Stimulated activated CD8-positive, alpha-beta memory T cell treated with anti-CD3 and anti-CD28 coated beads, Interleukin-12 subunit alpha, Interleukin-12 subunit beta, amount 100 ng/mL, for 24 hours (primary cell): ENCODE measurements around the gene ZNF804A.

Source experiments
- DNase-seq: peaks from one replicate; pipeline ENCODE4 v3.0.0-alpha.2; 2020; ENCODE audit errors: extremely low read depth

Gene ZNF804A

DNA sequence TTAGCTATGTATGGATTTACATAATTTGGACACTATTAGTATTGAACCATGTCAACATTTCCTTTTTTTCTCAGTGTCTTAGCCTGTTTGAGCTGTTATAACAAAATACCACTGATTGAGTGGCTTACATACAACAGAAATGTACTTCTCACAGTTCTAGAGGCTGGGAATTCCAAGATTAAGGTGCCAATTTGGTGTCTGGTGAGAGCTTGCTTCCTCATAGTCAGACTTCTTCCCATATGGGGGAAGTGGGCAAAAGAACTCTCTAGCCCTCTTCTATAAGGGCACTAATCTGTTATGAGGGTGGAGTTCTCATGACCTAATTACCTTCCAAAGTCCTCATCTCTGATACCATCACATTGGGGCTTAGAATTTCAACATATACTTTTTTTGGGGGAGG, 12.6 kb downstream of the ZNF804A start:
- DNase-seq = no peak

DNA sequence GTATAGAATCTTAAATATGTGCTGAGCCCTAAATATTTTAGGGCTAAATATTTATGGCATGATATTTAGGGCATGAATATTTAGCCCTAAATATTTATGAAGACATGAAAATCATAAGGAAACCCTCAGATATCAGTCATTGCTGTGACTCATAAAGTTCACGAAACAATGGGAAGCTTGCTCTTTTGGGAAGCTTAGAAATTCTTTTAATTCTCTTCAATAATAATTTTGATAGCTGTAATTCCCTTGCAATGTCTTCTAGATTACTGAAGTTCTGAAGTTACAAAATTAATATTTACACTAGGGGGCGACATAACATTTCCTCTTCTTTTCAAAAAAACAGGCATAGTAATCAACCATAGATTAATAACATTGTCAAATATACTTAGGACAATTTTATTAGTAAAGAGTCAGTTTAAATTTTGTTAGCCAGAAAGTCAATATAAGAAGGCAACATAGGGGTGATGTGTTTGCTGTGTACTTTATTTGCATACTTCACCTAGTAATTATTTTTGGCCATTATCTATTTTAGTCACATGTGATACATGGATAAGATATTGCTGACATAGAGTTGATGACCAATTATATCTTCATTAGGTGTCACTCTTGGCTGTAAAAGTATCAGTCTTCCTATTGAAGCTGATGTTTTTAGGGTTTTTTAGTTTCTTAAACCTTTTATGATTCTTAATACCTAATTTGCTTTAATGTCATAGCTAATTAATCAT, 13.2 kb downstream of the ZNF804A start:
- no peak for DNase-seq

DNA sequence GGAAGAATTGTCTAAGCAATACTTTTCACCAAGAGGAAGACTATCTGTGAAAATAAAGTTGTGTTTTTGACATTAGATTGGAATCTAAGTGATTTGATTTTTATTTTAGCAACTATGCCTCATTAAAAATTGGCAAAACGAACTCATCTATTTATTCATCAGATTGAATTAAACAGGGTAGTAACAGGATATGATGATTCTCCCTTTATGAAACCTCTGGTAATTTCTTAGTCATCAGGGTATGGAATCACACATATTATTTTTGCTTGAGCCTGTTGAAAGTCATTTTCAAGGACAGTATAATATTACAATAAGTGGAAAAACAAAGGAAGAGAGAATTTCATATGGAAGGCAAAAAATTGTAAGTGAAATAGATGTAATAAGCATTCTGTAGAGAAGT, 22.0 kb downstream of the ZNF804A start:
- no peak for DNase-seq

DNA sequence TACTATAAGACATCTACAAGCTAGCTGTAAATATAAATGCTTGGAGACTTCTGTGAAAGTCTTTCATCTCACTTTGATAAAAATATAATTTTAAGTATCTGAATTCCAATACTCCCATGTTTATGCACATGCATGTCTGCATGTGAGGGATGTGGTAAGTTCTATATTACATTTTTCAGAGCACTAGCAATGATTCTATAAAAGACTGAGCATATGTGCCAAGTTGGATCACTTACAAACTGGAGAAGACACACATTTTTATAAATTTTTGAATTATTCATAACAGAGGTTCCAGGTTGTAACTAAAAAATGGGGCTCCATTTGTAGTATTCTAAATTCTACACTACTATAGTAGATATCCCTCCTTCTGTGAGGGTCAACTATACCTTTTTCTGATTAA, 26.0 kb downstream of the ZNF804A start:
- DNase-seq = no peak

DNA sequence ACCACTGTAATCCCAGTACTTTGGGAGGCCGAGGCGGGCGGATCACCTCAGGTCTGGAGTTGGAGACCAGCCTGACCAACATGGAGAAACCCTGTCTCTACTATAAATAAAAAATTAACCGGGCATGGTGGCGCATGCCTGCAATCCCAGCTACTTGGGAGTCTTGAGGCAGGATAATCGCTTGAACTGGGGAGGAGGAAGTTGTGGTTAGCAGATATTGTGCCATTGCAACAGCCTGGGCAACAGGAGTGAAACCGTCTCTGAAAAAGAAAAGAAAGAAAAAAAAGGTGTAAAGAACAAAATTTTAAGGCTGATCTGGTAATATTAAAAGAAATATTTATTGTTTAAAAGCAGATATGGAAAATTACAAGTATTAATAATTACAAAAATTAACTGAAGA, 29.7 kb downstream of the ZNF804A start:
- no peak for DNase-seq

DNA sequence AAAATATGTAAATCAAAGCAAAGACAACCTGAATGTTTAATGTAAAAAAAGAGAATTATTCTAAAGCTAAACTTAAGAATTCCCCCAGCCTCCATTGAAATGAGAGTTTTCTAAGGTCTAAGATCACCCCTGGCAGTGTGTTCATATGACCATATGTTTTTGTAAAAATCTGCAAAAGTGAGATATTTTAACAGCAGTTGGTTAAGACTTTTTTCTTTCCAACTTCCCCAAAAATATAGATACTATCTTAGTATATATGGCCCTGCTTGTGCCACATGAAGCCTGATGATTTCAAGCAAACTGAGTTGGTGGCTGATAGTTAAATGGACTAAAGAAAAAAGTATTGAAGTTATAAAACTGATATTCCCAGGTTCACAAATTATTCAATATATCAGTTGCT, 35.4 kb downstream of the ZNF804A start:
- DNase-seq = no peak

DNA sequence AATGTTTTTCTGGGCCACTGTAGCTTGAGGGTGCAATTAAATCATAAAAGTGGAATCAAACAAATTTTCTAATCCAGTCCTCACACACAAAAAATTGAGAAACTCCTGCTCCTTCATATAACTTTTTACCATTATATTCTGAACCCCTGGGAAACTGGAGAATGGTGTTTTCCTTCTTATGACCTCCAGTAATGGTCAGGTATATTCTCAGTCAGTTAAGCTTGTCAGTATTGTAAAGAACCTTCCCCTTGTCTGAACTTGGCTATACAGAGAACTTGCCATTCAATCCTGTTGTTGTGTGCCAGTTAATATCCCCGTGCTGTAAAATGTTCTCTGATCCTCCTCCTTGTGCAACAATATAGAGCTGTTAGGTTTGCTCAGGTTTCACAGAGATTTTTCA, 39.5 kb downstream of the ZNF804A start:
- no peak for DNase-seq

DNA sequence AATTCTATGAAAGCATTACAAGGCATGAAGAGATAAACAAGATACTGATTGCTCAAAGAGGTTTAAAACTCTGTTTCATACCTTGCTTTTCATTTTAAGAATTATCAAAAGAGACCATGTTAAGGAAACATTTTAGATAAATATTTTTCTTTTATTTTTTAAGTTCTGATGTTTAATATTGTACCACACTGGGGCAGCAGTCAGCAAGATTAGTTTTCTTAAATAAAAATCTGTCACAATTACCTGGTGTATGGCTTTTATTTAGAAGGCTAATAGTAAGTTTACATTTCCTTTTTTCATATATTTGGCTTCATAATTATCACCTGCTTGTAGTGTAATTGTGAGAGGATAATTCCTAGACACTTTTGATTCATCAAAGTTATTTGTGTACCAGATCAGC, 46.4 kb downstream of the ZNF804A start:
- no peak for DNase-seq

DNA sequence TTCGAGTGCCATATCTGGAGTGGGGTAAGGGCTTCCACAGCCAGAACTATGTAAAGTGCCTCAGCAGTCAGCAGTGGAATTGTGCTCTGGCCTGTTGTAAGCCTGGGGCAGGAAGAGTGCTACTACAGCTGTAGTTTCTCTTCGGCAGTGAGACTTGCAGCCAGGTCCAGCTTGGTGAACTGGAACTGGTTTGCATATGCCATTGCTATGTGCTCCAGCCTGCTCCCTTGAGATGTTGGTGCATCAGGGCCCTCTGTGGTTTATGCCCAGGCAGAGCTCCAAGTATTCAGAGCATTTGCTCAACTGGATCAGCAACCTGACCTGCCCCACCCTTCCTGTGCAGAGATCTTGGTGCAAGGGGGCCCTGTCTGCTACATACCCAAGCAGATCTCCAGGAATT, 47.8 kb downstream of the ZNF804A start:
- DNase-seq = no peak

DNA sequence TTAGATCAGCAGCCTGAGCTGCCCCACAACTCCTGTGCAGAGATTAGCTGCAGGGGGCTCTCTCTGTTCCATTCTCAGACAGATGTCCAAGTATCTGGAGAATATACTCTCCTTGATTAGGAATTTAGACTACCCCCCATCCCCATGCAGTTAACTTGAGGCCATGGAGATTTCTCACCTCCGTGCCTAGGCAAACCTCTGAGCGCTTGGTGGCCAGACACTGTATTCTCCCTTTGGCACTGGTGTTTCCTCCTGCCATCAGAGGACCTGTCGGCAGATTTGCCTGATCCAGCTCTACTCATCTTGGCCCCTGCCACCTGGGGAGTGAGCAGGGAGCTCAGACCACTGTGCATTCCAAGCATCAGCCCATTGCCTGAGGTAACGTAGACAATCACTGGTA, 48.3 kb downstream of the ZNF804A start:
- DNase-seq = no peak

DNA sequence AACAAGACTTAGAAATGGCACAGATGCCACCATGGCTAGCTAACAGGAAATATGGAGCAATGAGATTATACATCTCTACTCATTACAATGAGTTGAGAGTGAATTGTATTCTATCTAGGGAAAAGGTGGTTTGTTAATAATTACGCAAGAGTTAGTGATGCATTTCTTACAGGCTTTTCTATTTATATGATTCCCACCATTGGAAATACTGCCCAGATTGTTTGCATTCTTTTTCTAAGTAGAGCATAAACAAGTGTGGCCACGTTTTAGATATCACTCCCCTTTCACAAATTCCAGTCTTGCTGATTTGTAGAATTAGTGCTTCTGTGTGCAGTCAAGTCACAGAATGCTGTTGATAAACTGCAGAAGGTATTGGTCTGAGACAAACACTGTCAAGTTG, 56.6 kb downstream of the ZNF804A start:
- DNase-seq = no peak

DNA sequence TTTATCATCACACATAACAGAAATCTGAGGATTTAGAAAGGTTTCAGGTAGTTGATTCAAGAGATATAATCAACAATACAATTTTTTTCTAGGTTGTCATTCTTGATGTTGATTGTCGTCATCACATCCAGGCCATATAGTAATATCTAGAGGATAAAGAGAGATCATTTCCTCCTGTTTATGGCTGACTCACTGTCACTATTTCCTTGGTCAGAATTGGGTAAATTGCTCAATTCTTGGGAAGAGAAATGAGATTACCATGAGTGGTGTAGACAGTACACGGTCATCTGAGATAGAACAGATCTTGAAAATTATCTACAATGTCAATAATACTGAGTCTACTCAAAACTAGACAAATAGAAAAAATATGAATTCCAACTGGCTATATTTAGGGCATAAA, 78.8 kb downstream of the ZNF804A start:
- no peak for DNase-seq

DNA sequence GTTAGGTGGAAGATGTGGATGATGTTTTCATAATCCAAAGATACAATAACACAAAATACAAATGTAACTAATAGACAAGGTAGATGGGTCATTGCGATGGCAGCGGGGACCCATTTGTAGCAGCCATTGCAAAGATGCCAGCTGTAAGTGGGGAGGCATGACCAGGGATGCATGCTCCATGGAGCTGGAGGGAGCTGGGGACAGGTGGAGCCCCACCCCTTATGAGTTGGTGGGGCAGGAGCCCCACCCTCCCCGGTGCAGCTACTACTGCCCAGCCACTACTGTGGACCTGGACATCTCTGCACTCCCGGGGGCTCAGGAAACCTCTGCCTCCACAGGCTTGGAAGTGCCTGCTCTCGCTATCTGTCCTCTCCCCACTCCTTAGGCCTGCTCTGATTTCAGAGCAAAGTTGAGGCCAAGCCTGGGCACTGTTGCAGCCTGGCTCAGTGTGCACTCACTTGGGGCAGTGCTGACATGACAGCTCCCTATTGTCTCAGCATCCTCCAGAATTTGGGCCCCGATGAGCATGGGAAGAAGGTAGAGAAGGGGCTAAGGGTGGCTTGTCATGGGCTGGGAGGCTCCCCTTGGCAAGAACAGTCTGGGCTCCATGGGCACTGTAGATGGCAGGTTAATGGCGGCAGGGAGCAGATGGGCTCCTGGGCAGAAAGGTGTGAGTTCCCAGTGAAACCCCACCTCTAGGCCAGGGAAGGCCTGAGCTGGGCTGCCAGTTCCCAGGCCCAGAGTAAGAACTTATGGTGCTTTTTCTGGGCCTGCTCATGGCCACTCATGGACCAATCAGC, 81.1 kb downstream of the ZNF804A start:
- no peak for DNase-seq

DNA sequence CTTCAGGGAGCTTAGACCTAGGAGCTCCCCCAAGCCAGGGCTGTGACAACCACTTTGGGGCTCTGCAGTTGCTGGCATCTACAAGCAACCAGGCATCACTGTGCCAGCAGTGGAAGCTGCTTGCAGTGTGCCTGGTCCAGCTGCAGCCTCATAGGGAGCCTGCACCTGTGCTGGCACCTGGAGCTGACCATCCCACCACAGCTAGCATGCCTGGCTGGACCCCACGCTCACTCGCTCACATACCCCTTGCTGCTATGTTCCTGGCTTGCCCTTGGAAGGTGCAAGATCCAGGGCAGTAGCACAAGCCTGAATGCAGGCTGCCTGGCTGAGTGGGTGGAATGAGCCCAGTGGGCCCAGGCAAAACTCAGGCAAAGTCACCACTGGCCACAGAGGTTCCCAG, 82.5 kb downstream of the ZNF804A start:
- no peak for DNase-seq

DNA sequence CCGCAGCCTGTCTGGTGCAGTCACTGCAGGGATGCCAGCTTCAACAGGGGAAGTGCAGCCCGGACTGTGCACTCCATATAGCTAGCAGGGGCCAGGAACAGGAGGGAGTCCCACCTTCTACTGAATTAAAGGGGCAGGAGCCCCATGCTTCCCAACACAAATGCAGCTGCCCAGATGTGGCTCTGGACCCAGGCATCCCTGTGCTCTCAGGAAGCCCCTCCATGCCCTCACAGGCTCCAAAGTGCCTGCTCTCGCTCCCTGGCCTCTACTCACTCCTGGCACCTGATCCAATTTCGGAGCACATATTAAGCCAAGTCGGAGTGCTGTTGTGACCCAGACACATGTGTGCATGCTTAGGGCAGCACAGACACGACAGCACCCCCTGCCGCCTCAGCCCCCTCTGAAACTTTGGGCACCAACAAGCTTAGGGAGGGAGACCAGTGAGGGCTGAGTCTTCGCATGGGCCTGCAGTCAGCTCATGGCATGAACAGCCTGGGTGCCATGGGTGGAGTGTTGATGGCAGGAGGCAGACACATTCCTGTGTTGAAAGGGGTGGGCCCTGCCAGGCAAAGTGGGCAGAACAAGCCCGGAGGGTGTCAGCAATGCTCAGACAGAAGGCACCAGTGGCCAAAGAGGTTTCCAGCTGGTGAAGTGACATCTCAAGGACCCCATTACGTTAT, 83.5 kb downstream of the ZNF804A start:
- no peak for DNase-seq

DNA sequence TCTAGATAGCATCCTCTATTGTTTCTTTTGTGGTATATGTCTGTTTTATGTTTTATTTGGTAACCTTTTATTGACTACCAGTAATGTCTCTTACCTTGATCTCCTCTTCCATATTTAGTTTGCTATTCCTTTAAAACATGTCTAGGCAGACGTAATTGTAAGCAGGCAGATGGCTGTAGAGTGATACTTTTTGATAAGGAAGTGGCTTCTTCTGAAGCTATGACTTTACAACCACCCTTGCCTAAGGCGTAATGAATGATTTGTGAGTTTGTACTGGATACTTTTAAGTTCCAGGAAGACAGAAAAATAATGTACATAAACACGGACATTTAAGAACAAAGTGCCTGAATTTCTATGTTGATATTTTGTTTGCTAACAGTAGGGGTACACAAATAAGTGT, 85.6 kb downstream of the ZNF804A start:
- no peak for DNase-seq

DNA sequence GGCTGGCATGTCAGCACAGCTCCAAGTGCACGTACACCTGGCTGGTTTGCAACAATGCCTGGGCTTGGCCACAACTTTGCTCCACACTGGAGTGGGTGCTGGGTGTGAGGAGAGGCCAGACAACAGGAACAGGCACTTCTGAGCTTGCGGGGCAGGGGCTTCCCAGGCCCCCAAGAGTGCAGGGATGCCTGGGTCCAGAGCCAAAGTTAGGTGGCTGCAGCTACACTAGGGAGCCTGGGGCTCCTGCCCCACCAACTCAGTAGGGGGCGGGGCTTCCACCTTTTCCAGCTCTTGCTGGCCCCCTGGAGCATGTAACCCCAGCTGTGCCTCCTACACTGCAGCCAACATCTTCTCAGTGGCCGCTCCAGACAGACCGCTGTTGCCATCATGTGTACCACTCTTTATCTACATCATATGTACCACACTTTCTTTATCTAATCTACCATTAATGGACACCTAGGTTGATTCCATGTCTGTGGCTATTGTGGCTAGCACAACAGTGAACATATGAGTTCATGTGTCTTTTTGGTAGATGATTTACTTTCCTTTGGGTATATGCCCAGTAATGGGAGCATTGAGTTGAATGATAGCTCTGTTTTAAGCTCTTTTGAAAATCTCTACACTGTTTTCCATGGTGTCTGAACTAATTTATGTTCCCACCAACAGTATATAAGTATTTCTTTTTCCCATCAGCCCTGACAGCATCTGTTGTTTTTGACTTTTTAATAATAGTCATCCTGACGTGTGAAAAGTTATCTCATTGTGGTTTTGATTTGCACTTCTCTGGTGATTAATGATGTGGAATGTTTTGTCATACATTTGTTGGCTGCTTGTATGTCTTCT, 87.9 kb downstream of the ZNF804A start:
- DNase-seq = no peak

DNA sequence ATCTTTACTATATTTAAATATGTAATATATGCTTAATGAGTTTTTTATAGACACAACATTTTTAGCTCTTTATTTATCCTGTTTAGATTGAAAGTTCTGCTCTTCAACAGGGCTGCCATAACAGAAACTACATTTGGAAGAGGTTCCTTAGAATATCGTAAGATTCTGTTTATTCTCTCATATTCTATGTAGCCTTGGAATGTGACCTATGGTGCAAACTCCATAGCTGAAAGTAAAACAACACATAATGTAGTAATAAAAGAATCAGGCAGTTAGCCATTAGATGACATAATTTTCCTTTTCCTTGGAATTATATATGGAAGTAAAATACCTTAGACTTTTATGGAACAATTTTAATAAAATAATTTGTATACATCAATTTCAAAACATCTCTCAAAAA, 91.3 kb downstream of the ZNF804A start:
- DNase-seq = no peak

DNA sequence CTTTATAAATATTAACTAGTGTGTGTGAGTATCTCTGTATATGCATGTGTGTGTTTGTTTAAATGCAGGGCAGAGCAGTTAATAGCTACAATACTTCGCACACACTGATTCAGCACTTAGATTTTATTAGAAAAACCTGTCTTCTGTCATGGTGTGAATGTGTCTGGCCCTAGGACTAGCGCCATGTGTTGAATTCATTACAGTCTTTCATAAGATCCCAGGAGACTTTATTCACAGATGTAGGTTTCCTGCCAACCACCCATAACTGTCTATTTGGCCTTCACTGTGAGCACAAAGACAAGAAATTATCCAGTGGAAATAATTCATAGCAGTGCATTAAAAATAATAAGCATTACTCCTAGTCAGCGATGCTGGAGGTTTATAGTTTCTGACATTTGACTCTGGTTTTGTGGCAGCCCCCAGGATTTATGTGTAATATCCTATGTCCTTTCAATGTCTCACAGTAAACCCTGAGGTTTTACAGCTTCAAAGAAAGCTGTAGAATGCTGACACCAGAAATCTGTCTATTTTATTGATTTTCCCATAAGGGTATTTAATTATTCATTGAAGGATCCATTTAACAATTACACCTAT, 93.9 kb downstream of the ZNF804A start:
- DNase-seq = no peak

DNA sequence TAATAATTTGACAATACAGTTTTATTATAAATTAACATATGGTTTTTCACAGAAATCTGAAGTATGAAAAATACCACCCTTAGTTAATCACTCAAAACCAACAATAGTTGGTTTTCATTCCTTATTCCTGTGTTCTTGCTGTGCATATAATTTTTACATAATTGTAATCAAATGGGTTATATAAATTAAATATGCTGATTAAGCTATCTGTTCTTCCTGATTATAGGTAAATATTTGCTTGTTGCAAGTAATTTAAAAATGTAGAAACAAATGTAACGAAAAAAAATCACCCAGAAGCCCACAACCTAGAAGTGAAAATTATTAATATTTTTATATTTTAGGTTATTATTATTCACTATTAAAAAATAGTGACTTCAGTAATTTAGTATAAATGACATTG, 98.3 kb downstream of the ZNF804A start:
- DNase-seq = no peak

DNA sequence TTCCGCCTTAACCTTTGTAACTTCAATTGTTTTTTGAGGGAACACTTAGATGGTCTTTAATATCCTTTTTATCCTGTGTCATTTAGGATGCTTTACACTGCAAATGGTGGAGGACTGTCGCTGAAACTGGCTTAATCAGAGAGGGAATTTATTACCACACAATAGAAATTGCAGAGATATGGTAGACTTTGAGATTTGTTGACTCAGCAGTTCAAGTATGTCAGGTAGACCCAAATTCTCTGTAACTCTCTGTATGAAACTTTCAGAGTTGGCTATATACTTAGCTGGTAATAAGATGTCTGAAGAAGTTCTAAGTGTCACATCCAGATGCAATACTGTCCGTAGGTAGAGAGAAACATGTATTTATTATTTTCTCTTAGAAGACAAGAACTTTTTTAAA, 100.1 kb downstream of the ZNF804A start:
- no peak for DNase-seq

DNA sequence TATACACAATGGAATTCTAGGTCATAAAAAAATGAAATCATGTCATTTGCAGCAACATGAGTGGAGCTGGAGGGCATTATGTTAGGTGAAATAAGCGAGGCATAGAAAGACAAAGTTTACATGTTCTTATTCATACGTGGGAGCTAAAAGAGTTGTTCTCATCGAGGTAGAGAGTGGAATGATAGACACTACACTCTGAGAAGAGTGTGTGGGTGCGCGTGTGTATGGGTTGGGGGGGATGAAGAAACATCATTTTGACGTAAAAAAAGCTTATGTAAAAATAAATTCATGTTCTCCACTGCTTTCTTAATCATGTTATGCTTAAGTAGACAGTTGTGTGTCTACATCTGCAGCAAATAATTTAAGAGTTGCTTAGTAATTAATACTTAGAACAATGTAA, 123.6 kb downstream of the ZNF804A start:
- DNase-seq = no peak
